Left colon (tissue), 2 donors: ENCODE data around the gene TEAD1. TPM values are rescaled to one million over a fixed set of nuclear protein-coding genes. Genes with fewer than 3 reads are reported as not detected.

Experiments
- ATAC-seq: fragments of 200-7000 bp; cut with Tn5 transposase; one replicate; pipeline ENCODE4 v1.9.1; 2020; ENCODE audit warnings: mild to moderate bottlenecking, moderate library complexity
- DNase-seq, 2 donors: peaks; one replicate each; pipeline ENCODE4 v3.0.0-alpha.2; 2020
- intact Hi-C, 2 donors: fragments of 100-400 bp; cut with DNase I in 1 of 2; cut with micrococcal nuclease in 1 of 2; formaldehyde crosslinking; loops; one replicate each; pipeline versions ENCODE4 v1.11.2 to v1.14.0; 2022; cut with DNase I, micrococcal nuclease
- total RNA-seq, 2 donors: library from RNA; stranded (reverse); fragmentation: NEBNext Ultra II Directional; extraction: Animal tissue kit (Norgen Biotek cat#: 25700); gene quantifications; one replicate each; pipeline ENCODE4 v1.2.1, GENCODE V29; 2021
- donor health status: DM: no; HTN: no; CAD: no.
- donor health status: DM: yes; HTN: yes; CAD: no.

TEAD1 gene
- total RNA-seq, 2 donors from 2014 or later: 43.0 to 51.3 TPM

GRCh38 chr11:12882670-12883069, 208.4 kb downstream of the TEAD1 start:
- DNase-seq: no peak
- intact Hi-C loops: no loop called here
- no peak for ATAC-seq

- ATAC-seq (no peak), DNase-seq (peak in 1 of 2 donors; percentile 34)
- intact Hi-C loops: no loop called here
These were observed 210.6 kb downstream of the TEAD1 start for GRCh38 chr11:12884751-12885318.

GRCh38 chr11:12885717-12886239, 211.6 kb downstream of the TEAD1 start:
- ATAC-seq: no peak
- intact Hi-C loops: no loop called here
- DNase-seq: no peak

DNA sequence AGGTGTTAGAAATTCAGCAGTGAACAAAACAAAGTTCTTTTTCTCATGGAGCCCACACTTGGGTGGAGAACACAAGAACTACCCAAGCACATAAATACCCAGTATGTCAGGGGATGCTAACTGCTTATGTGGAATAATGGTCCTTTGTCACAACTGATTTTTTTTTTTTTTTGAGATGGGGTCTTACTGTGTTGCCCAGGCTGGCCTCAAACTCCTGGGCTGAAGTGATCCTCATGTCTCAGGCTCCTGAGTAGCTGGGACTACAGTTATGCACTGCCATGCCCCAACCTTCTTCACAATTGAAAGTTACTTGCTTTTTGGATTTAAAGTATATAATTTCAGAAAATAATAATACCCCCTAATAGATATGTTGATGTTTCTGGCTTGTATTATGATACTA, 212.3 kb downstream of the TEAD1 start:
- ATAC-seq: no peak
- no peak for DNase-seq
- intact Hi-C loops: no loop called here

DNA sequence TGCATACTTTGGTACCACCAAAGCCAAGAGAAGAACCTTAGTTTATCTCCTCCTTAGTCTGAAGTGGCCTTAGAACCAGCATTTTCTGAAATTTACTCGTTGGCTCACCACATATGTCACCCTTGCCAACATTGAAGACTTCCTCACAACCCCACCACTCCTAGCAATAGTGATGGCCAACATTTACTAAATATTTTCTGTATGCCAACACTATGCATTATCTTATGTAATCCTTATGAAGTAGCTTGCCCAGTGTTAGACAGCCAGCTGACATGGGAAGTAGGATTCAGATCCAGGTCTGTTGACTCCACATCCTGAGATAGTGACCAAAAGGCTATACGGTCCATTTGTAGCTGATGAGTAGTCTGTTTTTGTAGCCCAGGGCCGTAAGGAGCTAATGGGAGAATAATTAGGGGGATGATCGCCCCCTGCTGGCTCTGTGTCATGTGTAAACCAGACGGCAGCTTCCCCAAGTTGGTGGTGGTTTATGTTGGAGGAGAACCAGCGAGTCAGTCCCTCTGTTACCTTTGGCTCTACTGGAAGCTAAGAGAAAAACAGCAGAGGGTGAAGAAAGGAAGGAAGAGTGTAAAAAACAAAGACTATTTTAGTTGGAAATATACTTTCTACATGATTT, 214.4 kb downstream of the TEAD1 start:
- ATAC-seq (peak; percentile 88), DNase-seq (peak; percentile 78 to 94)
- intact Hi-C loops: no loop called here

- ATAC-seq (peak; percentile 9), DNase-seq (peak in 1 of 2 donors; percentile 35)
- intact Hi-C loops: no loop called here
These were observed 215.0 kb downstream of the TEAD1 start for GRCh38 chr11:12889243-12889642.

DNA sequence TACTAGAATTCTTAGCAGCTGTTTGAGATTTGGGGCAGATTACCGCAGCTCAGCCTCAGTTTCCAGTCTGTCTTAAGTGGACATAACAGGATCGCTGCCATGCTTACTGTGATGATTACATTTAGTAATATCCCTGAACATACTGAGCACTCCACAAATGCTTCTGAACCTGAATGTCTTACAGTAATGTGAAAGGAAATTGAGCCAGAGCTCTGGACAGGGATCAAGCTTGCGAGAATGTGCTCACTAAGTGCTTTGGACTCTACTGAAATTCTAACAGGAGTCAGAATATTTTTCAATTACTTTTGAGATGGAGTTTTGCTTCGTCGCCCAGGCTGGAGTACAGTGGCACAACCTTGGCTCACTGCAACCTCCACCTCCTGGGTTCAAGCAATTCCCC, 216.3 kb downstream of the TEAD1 start:
- ATAC-seq (no peak), DNase-seq (no peak)
- intact Hi-C loops: loop anchor here in 1 of 2 donors (5.0 kb wide), 3 partner anchors 218 to 558 kb away; partner anchors contain the start of gene TEAD1

DNA sequence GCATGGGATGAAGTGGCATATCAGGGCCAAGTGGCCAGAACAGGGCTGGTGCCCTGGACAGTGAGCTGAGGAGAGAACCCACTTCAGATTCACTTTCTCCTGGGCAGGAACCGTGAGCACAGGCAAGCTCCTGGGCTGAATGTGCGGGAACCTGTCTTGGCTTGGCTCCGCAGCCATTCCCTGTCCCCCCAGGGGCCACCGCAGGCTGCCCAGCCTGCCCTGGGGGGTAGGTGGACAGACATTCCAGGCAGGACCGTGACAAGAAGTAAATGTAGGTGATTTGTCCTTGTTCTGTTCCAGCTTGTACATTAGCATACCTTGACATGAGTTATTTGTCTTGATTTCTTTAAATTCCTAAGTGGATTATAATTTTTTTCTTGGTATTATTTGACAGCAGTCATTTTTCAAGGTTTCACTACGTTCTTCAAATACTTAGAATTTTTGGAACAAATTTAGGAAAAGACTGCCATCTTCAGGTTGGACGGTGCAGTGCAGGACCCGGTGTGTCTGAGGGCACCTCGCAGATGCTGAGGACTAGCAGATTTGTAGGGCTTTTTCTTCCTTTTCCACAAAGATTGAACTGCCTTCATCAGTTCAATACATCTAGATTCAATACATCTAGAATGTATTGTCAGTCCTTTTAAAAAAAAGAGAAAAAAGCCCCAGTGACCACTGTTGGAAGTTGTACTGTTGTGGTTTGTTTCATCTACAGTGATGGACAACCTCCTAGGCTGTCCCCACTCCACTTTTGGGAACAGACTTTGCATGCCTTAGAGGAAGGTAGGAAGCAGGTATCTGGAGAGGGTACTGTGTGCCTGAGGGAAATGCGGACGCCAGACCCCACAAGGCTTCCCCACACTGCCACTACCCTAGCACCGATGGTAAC, 219.8 kb downstream of the TEAD1 start:
- no peak for ATAC-seq
- intact Hi-C loops: loop anchor here in 1 of 2 donors (5.0 kb wide), 3 partner anchors 222 to 562 kb away; partner anchors contain the start of gene TEAD1
- peak in 1 of 2 donors; percentile 69 for DNase-seq

- DNase-seq: no peak
- ATAC-seq: no peak
- intact Hi-C loops: no loop called here
These were observed 223.2 kb downstream of the TEAD1 start for GRCh38 chr11:12897390-12897789.

DNA sequence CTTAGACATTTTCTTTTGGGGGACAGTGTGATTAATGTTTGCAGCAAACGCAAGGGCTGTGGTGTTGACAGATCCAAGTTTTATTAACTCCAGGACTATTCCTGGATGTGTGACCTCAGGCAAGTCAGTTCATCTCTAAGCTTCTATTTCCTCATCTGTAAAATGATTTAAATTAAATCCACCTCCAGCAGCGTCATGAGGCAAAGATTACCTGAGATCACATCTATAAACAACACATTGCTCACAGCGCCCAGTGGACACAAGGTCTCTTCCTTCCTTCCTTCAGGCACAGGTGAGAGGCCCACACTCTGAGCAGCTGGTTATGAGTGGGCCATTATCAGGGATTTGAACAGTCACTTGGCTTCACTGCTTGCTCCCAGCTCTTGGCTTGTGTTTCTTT, 223.6 kb downstream of the TEAD1 start:
- intact Hi-C loops: no loop called here
- DNase-seq (peak; percentile 39 to 49), ATAC-seq (peak; percentile 94)

- DNase-seq (no peak), ATAC-seq (no peak)
- intact Hi-C loops: no loop called here
These were observed 226.3 kb downstream of the TEAD1 start for GRCh38 chr11:12900496-12900895.

- ATAC-seq (no peak), DNase-seq (no peak)
- intact Hi-C loops: no loop called here
These were observed 227.1 kb downstream of the TEAD1 start for GRCh38 chr11:12901272-12901671.

GRCh38 chr11:12901874-12902481, 227.8 kb downstream of the TEAD1 start:
- intact Hi-C loops: no loop called here
- ATAC-seq: no peak
- DNase-seq: no peak

DNA sequence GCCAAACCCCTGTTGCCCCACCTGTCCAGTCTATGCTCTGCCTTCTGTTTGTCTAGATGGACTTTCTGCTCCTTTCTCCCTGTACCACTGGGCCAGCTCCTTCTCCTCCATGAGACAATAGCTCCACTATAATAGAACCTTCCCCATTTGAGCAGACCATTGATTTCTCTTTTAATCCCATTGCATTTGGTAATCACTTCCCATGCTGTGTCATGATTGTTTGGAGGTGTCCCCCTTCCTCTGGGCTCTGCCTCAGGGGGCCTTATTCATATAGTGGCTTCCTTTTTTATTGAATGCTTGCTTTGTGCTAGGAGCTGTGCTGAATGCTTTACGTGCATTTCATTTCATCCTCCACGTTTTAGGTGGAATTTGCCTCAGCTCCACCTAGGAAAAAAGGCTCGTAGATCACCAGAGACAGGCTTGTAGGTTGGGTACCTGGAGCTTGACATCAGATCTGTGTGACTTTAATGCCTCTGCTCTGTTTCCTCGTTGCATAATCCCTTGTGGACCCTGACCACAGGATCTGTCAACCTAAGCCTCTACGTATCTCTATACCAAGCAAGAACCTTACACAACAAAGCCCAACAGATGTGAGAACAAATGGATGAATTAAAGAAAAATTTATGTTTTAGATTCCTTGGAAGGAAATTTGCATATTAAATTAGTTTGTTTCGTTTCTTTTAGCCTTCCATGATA, 228.7 kb downstream of the TEAD1 start:
- DNase-seq: no peak
- no peak for ATAC-seq
- intact Hi-C loops: no loop called here

DNA sequence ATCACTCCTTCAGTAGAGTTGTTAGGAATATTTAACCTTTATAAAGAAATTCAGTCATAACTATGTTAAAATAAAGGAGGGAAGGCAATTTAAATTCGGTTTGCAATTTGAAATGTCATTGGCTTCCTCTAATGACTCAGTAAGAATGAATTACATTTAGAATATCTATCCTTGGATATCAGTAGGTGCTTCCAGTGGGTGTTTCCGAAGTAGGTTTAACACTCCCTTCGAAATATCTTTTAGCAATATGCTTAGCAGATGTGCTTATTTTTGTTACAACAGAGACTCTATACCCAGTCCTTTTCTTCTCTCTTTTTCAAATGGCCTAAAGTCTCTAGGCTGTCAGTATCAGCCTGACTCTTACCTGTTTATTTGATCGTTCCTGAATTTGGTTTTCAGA, 231.2 kb downstream of the TEAD1 start:
- intact Hi-C loops: no loop called here
- ATAC-seq (no peak), DNase-seq (no peak)

DNA sequence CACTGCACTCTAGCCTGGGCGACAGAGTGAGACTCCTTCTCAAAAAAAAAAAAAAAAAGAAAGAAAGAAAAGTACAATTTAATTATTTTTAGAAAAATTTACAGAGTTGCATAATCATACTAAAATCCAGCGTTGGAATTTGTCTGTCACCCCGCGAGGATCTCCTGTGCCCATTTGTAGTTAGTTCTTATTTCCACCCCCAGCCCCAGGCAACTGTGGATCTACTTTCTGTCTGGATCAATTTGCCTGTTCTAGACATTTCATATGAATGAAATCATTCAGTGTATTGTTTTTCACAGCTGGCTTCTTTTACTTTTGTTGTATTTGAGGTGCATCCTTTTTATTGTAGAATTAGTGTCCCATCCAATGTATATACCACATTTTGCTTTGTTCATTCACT, 232.3 kb downstream of the TEAD1 start:
- ATAC-seq (no peak), DNase-seq (no peak)
- intact Hi-C loops: no loop called here

GRCh38 chr11:12909879-12910278, 235.7 kb downstream of the TEAD1 start:
- DNase-seq: no peak
- no peak for ATAC-seq
- intact Hi-C loops: no loop called here

DNA sequence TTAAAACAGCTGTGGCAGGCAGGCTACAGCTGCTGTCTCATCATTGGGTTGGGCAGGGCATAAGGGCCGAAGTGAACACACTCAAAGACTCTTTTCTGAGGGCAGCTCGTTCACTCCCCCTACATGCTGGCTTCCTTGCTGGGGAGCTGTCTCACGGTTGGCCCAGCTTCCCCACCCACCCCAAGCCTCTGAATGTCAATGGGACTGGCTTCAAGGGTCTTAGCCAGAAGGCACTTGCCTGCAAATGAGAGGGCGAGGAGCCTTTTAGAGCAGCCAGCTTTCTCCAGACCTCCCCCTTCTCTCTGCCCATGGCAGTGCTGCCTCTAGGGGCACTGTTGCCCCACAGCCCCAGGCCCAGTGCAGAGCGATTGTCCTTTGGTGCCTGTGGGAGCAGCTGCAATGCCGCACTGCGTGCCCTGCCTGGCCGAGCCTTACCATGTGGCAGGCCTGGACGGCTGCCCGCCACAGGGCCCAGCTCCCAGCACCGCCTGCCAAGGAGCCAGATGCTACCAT, 240.2 kb downstream of the TEAD1 start:
- intact Hi-C loops: no loop called here
- DNase-seq: peak; percentile 22 to 47
- peak; percentile 49 for ATAC-seq
